ENCODE results near the gene PDE8A. TPM values are rescaled to one million over a fixed set of nuclear protein-coding genes. Genes with fewer than 3 reads are reported as not detected.

The PDE8A gene
- total and polyA plus RNA-seq, 11 donors = 9.4 to 21.5 (median 15.9) TPM

DNA sequence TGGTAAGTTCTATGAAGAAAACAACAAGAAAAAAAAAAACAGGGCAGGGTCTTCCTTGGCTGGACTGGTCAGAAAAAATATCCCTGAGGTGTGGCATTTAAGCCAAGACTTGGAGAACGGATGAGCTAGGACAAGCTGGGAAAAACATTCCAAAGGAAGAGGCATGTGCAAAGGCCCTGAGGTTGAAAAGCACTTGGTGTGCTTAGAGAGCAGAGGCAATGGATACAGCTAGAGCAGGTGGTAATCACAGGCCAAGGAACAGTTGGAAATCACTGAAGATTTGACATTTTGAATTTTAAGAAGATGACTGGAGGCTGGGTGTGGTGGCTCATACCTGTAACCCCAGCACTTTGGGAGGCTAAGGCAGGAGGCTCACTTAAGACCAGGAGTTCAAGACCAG is 42.9 kb upstream of the PDE8A start:
- Histone ChIP-seq H3K9me3 (no peaks in the 10 kb centered on the region), H3K4me1 (peaks cover 0 to 8% (median 0%) of the 10 kb centered on the region in 12 donors), H3K36me3 (no peaks in the 10 kb centered on the region), H3K27me3 (no peaks in the 10 kb centered on the region), H3K27ac (no peak overlapping the region), H3K4me3 (no peak overlapping the region)
- WGBS, 4 donors = 93 to 98% (median 95%) methylated on average over 1 of the region's 1 CpG
- no peak for DNase-seq
- no peak for ATAC-seq
- intact Hi-C loops (cut with DNase I) = loop anchor here in 2 of 10 donors (5.0 to 10.0 kb wide), 2 partner anchors 284 to 346 kb away; partner anchors contain the start of genes NMB (in 1 of the 2) and WDR73 (in 1 of the 2)
- no peak for TF ChIP-seq POLR2A (IDR thresholded peaks at IDR 0.05)
- TF ChIP-seq CTCF (IDR thresholded peaks at IDR 0.05) = no peak

DNA sequence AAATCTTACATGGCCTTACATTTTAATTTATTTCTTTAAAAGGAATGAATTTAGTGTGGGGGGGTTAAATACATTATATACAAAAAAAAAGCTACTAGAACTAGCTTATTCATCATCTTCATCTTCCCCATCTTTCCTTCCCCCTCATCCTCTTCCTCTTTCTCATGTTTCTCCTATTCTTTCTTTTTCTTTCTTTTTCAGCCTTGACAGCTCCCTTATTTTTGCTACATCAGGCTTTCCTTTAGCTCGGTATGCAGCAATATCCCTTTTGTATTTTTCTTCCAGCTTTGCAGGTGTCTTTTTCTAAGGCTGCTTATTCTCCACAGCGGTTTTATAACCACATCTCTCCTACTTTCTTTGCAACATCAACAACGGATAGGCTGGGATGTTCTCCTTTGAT is 41.3 kb upstream of the PDE8A start:
- no peak for ATAC-seq
- Histone ChIP-seq H3K4me1 (peaks cover 0 to 15% (median 7%) of the 10 kb centered on the region in 12 donors), H3K27ac (no peak overlapping the region), H3K9me3 (no peaks in the 10 kb centered on the region), H3K27me3 (no peaks in the 10 kb centered on the region), H3K36me3 (no peaks in the 10 kb centered on the region), H3K4me3 (no peak overlapping the region)
- DNase-seq = no peak
- intact Hi-C loops (cut with DNase I) = no loop called here
- TF ChIP-seq CTCF (IDR thresholded peaks at IDR 0.05) (no peak), POLR2A (IDR thresholded peaks at IDR 0.05) (no peak)
- WGBS, 4 donors = 54 to 84% (median 73%) methylated on average over 3 of the region's 3 CpGs

DNA sequence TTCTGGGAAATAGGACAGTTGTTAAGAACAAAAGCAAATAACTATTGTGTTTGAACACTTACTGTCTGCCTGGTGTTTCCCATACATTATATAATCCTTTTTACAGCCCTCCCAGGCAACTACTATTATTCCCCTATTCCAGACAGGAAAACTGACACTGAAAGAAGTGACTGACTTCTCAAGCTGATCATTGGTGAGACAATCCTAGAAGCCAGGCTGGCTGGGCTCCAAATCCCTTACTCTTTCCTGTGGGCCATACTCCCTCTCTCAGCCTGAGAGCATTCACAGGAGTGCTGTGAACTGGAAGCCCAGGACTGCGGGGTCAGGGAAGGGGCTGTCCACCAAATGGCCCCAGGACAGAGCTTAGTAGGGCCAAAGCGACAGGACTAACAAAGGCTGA is 39.2 kb upstream of the PDE8A start:
- 83 to 97% (median 93%) methylated on average over 2 of the region's 2 CpGs for WGBS, 4 donors
- DNase-seq = no peak
- peaks cover 0 to 19% (median 9%) of the 10 kb centered on the region in 12 donors for H3K4me1 ChIP-seq
- no peak for ATAC-seq
- no peak overlapping the region for H3K4me3 ChIP-seq
- H3K27ac ChIP-seq = no peak overlapping the region
- H3K27me3 ChIP-seq = no peaks in the 10 kb centered on the region
- intact Hi-C loops (cut with DNase I) = no loop called here
- no peak for TF ChIP-seq POLR2A (IDR thresholded peaks at IDR 0.05)
- TF ChIP-seq CTCF (IDR thresholded peaks at IDR 0.05) = no peak
- H3K36me3 ChIP-seq = no peaks in the 10 kb centered on the region
- H3K9me3 ChIP-seq = no peaks in the 10 kb centered on the region

DNA sequence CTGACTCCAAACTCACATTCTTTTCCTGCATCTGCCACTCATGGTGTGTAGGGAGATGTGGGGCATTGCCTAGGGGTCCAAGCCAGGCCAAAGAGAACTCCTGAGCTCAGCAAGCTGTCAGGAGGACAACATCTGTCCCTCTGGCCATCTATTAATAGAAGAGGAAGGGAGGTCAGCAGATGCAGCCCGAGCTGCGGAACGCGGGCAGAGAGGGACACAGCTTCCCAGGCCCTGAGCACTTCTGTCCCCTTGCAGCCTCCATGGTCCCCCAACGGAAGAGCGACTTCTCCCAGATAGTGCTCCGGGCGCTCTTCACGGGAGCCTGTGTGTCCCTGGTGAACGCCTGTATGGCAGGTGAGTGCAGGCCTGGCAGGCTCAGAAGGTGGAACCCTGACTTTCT is 37.3 kb upstream of the PDE8A start:
- Histone ChIP-seq H3K27ac (peak overlapping the region in 10 of 12 donors; percentile 2 to 72 (median 48)), H3K27me3 (no peaks in the 10 kb centered on the region), H3K4me3 (peak overlapping the region in 2 of 12 donors; percentile 7 to 13), H3K4me1 (peaks cover 0 to 30% (median 16%) of the 10 kb centered on the region in 12 donors), H3K9me3 (no peaks in the 10 kb centered on the region), H3K36me3 (no peaks in the 10 kb centered on the region)
- DNase-seq = peak in 3 of 5 donors; percentile 38 to 61 (median 42)
- intact Hi-C loops (cut with DNase I) = no loop called here
- peak; percentile 36 to 78 (median 42) for ATAC-seq
- 53 to 83% (median 59%) methylated on average over 10 of the region's 10 CpGs for WGBS, 4 donors
- TF ChIP-seq POLR2A (IDR thresholded peaks at IDR 0.05) = no peak
- TF ChIP-seq CTCF (IDR thresholded peaks at IDR 0.05) = no peak
